Prostate gland (tissue), 2 donors: ENCODE data around the gene ADAMTS7. TPM values are rescaled to one million over a fixed set of nuclear protein-coding genes. Genes with fewer than 3 reads are reported as not detected.

Source experiments
- DNase-seq: peaks from one replicate; pipeline ENCODE4 v3.0.0-alpha.2; 2019; ENCODE audit warnings: low spot score
- H3K27ac ChIP-seq, 2 donors: fragments of 200-600 bp; sonication (generic); 2 replicates each; pipeline ENCODE4 v1.5.1; 2017 to 2019
- H3K27me3 ChIP-seq: fragments of 200-600 bp; sonication (generic); replicated peaks from 2 replicates; pipeline ENCODE4 v1.5.1; 2019; ENCODE audit not compliant: insufficient read depth
- H3K36me3 ChIP-seq, 2 donors: fragments of 200-600 bp; sonication (generic); 1 replicate in 1 of 2; 2 replicates in 1 of 2; pipeline versions ENCODE4 v1.5.1 to v1.8.1; 2017 to 2019
- H3K4me1 ChIP-seq: fragments of 200-600 bp; sonication (generic); replicated peaks from 2 replicates; pipeline ENCODE4 v1.5.1; 2019
- H3K4me3 ChIP-seq, 2 donors: fragments of 200-600 bp; sonication (generic); 2 replicates each; pipeline ENCODE4 v1.5.1; 2017 to 2019
- H3K9me3 ChIP-seq: fragments of 200-600 bp; sonication (generic); 2 replicates; pipeline ENCODE4 v1.5.1; 2017
- CTCF ChIP-seq, 4 experiments: fragments of 200-600 bp in 2 of 4; fragments of 450-650 bp in 2 of 4; sonication (generic) in 2 of 4; IDR thresholded peaks; 1 replicate in 3 of 4; 2 replicates in 1 of 4; pipeline ENCODE4 v1.5.1; 2016 to 2019; ENCODE audit warnings: antibody characterized with exemption in 4 of 4, mild to moderate bottlenecking in 2 of 4, moderate library complexity in 2 of 4
- POLR2A ChIP-seq: fragments of 450-650 bp; IDR thresholded peaks from one replicate; pipeline ENCODE4 v1.6.1; 2016; ENCODE audit warnings: antibody characterized with exemption, mild to moderate bottlenecking
- POLR2AphosphoS5 ChIP-seq: sonication (generic); formaldehyde crosslinking; IDR thresholded peaks from one replicate; pipeline ENCODE4 v1.6.1; 2017; ENCODE audit warnings: antibody characterized with exemption
- WGBS: methylation state at CpG from one replicate; pipeline ENCODE4 v1.1.5; 2018; 5-methylcytosine and 5-hydroxymethylcytosine counted together
- intact Hi-C: fragments of 100-400 bp; cut with DNase I; formaldehyde crosslinking; loops from one replicate; pipeline ENCODE4 v1.14.2; 2022
- total RNA-seq, 2 donors: library from RNA; depleted of rRNA; stranded (reverse); fragments of >200 nt; gene quantifications; one replicate each; pipeline ENCODE4 v1.1.0, GENCODE V29; 2016

The ADAMTS7 gene, protein sequence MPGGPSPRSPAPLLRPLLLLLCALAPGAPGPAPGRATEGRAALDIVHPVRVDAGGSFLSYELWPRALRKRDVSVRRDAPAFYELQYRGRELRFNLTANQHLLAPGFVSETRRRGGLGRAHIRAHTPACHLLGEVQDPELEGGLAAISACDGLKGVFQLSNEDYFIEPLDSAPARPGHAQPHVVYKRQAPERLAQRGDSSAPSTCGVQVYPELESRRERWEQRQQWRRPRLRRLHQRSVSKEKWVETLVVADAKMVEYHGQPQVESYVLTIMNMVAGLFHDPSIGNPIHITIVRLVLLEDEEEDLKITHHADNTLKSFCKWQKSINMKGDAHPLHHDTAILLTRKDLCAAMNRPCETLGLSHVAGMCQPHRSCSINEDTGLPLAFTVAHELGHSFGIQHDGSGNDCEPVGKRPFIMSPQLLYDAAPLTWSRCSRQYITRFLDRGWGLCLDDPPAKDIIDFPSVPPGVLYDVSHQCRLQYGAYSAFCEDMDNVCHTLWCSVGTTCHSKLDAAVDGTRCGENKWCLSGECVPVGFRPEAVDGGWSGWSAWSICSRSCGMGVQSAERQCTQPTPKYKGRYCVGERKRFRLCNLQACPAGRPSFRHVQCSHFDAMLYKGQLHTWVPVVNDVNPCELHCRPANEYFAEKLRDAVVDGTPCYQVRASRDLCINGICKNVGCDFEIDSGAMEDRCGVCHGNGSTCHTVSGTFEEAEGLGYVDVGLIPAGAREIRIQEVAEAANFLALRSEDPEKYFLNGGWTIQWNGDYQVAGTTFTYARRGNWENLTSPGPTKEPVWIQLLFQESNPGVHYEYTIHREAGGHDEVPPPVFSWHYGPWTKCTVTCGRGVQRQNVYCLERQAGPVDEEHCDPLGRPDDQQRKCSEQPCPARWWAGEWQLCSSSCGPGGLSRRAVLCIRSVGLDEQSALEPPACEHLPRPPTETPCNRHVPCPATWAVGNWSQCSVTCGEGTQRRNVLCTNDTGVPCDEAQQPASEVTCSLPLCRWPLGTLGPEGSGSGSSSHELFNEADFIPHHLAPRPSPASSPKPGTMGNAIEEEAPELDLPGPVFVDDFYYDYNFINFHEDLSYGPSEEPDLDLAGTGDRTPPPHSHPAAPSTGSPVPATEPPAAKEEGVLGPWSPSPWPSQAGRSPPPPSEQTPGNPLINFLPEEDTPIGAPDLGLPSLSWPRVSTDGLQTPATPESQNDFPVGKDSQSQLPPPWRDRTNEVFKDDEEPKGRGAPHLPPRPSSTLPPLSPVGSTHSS (N-terminal part only)
- total RNA-seq = 1 to 10 TPM; 1.6 to 7.8 TPM

DNA sequence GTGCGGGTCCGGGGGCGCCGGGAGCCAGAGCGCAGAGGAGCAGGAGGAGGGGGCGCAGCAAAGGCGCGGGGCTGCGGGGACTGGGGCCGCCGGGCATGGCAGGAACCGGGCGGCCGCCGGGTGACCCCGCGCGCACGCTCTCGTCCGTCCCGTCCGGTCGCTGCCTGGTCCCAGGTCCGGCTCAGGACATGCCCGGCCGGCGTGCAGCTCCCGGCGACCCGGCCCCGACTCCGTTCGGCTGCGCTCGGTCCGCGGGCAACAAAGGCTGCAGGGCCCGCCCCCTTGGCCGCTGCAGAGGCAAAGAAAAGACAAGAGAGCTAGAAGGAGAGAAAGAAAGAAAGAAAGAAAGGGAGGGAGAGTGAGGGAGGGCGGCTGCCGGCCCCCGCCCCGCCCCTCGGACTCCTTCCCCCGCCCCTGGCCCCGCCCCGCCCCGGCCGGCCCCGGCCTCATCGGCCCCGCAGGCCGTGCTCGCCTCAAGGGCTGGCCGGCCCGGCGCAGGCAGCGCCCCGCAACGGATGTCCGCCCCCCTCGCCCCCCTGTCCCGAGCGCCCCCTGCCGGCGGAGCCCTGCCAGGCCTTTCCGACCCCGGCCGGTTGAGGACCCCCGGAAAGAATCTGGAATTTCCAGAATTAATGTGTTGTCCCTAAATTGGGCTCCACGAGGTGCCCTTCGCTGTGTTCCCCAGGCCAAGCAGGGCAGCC, at the start of gene ADAMTS7:
Gene ADAMTS7 (minus strand): TSS at position 341 of the 701 bp plus-strand sequence. CDS start 244 bp downstream, at position 97.
- peaks cover 4% of the 10 kb centered on the region for H3K4me1 ChIP-seq
- no peaks in the 10 kb centered on the region for H3K27me3 ChIP-seq
- peak within 1 kb of the TSS; percentile 49 for H3K27ac ChIP-seq
- H3K9me3 ChIP-seq = no peaks in the 10 kb centered on the region
- H3K36me3 ChIP-seq = no peaks in the 10 kb centered on the region
- peak; percentile 25 to 44 (median 40) for TF ChIP-seq CTCF (IDR thresholded peaks at IDR 0.05)
- TF ChIP-seq POLR2A = no peak
- under 1% methylated on average over 55 of the region's 73 CpGs for WGBS
- peak; percentile 13 for DNase-seq
- peak within 1 kb of the TSS; percentile 47 to 52 for H3K4me3 ChIP-seq
- intact Hi-C loops = no loop called here

DNA sequence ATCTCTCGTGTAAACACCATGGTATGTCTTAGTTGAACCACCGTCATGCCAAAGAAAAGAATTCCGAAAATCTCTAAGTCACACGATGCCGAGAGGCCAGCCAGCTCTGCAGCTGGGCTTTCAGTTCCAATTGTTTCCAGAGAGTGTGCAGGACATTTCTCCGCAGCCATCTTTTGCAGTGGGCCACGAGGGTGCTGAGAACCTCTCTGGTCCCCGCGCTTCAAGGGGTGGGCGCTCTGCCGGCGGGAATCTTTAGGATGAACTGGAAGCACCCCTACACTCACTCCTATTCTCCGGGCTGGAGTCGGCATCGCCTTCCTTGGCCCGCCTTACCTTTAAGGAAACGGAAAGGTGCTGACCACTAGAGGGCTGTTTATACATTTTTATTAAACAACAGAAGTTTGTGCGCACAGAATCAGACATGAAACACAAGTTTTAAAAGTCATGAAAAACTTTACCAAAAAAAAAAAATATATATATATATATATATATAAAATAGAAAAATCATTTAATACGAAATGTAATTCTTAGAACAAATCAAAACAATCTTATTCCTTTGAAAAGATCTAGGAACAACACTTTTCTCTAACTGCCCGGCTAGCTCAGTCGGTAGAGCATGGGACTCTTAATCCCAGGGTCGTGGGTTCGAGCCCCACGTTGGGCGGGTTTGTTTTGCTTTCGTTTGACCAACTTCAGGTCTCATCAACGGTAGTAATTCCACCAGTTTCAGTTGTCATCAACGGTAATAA, 48.9 kb upstream of the ADAMTS7 start:
- H3K36me3 ChIP-seq = no peaks in the 10 kb centered on the region
- no peaks in the 10 kb centered on the region for H3K27me3 ChIP-seq
- peak overlapping the region; percentile 25 to 29 for H3K4me3 ChIP-seq
- H3K27ac ChIP-seq = peak overlapping the region; percentile 37 to 74
- no peaks in the 10 kb centered on the region for H3K4me1 ChIP-seq
- DNase-seq = peak; percentile 71
- 1% methylated on average over 28 of the region's 28 CpGs for WGBS
- H3K9me3 ChIP-seq = no peaks in the 10 kb centered on the region
- intact Hi-C loops = no loop called here
- TF ChIP-seq CTCF (IDR thresholded peaks at IDR 0.05) = peak; percentile 10 to 65 (median 38)
- TF ChIP-seq POLR2AphosphoS5 = peak; percentile 8
- TF ChIP-seq POLR2A = no peak

- no peaks in the 10 kb centered on the region for H3K27me3 ChIP-seq
- no peak for DNase-seq
- H3K36me3 ChIP-seq = no peaks in the 10 kb centered on the region
- 69% methylated on average over 4 of the region's 4 CpGs for WGBS
- H3K4me1 ChIP-seq = no peaks in the 10 kb centered on the region
- H3K4me3 ChIP-seq = no peak overlapping the region
- intact Hi-C loops = no loop called here
- TF ChIP-seq CTCF (IDR thresholded peaks at IDR 0.05) = no peak
- no peak for TF ChIP-seq POLR2A
- no peak for TF ChIP-seq POLR2AphosphoS5
- H3K9me3 ChIP-seq = no peaks in the 10 kb centered on the region
- H3K27ac ChIP-seq = no peak overlapping the region
Observed at GRCh38 chr15:78855746-78856145, 44.5 kb upstream of the ADAMTS7 start.

DNA sequence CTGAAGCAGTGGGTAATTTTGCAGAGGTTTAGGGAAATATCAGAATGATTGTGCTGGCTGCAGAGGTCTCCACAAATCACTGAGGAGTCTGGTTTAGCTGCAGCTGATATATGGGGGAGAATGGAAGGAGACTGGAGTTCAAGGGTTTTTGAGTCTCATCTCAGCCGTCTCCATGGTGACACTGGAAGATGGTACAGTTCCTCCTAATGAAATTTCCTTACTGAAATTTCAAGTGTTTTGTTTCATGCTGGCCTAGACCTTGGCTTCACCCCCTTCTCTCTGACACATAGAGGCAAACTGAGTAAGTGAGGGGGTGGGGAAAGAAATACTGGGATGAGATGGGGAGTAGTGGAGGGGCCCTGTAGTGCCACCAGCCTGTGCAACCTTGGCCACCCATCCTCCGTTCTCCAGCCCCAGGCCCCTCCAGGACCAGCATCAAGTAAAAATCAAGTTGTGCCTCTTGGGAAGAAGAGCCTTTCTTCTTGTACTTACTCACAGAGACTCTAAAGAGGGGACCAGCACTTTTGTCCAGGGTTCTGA, 43.6 kb upstream of the ADAMTS7 start:
- no peak for DNase-seq
- no peak for TF ChIP-seq POLR2AphosphoS5
- no peak for TF ChIP-seq POLR2A
- TF ChIP-seq CTCF (IDR thresholded peaks at IDR 0.05) = no peak
- Histone ChIP-seq H3K27me3 (no peaks in the 10 kb centered on the region), H3K36me3 (no peaks in the 10 kb centered on the region), H3K4me3 (no peak overlapping the region), H3K4me1 (no peaks in the 10 kb centered on the region), H3K27ac (no peak overlapping the region), H3K9me3 (no peaks in the 10 kb centered on the region)
- intact Hi-C loops = no loop called here
- 89% methylated on average over 2 of the region's 2 CpGs for WGBS
